Tibial nerve (tissue), 4 donors: ENCODE measurements around the gene CKAP4. TPM values are rescaled to one million over a fixed set of nuclear protein-coding genes. Genes with fewer than 3 reads are reported as not detected.

Source experiments
- DNase-seq, 2 donors: peaks; one replicate each; pipeline ENCODE4 v3.0.0-alpha.2; 2019; ENCODE audit warnings: low spot score in 2 of 2
- H3K27ac ChIP-seq, 4 donors: fragments of 200-600 bp; sonication (generic) in 3 of 4; one replicate each; pipeline ENCODE4 v1.5.1; 2017 to 2019; ENCODE audit warnings: mild to moderate bottlenecking in 1 of 4
- H3K27me3 ChIP-seq, 2 donors: fragments of 200-600 bp; sonication (generic) in 1 of 2; one replicate each; pipeline versions ENCODE4 v1.5.1 to v1.6.0; 2017 to 2019
- H3K36me3 ChIP-seq, 3 donors: fragments of 200-600 bp; sonication (generic); one replicate each; pipeline ENCODE4 v1.5.1; 2018 to 2019
- H3K4me1 ChIP-seq, 4 donors: fragments of 200-600 bp; sonication (generic) in 3 of 4; one replicate each; pipeline ENCODE4 v1.5.1; 2017 to 2019
- H3K4me3 ChIP-seq, 4 donors: fragments of 200-600 bp; sonication (generic) in 3 of 4; one replicate each; pipeline ENCODE4 v1.5.1; 2017 to 2019; ENCODE audit warnings: mild to moderate bottlenecking in 1 of 4, moderate library complexity in 1 of 4
- H3K9me3 ChIP-seq, 4 donors: fragments of 200-600 bp; sonication (generic) in 3 of 4; one replicate each; pipeline ENCODE4 v1.5.1; 2017 to 2019
- CTCF ChIP-seq, 5 experiments: fragments of 200-600 bp in 3 of 5; fragments of 450-650 bp in 2 of 5; sonication (generic) in 3 of 5; IDR thresholded peaks; one replicate each; pipeline ENCODE4 v1.5.1; 2016 to 2019; ENCODE audit warnings: antibody characterized with exemption in 5 of 5, mild to moderate bottlenecking in 3 of 5, moderate library complexity in 2 of 5
- EP300 ChIP-seq, 2 donors: sonication (generic); formaldehyde crosslinking; IDR thresholded peaks; one replicate each; pipeline ENCODE4 v1.6.1; 2017; ENCODE audit warnings: antibody characterized with exemption in 2 of 2, mild to moderate bottlenecking in 1 of 2
- POLR2A ChIP-seq, 2 donors: fragments of 450-650 bp; IDR thresholded peaks; one replicate each; pipeline ENCODE4 v1.6.1; 2017; ENCODE audit warnings: antibody characterized with exemption in 2 of 2, mild to moderate bottlenecking in 2 of 2, moderate library complexity in 2 of 2
- WGBS, 2 donors: methylation state at CpG; one replicate each; pipeline ENCODE4 v1.1.5; 2018; 5-methylcytosine and 5-hydroxymethylcytosine counted together
- total RNA-seq, 4 donors: library from RNA; depleted of rRNA; stranded (reverse); fragments of >200 nt; gene quantifications; one replicate each; pipeline ENCODE4 v1.1.0, GENCODE V29; 2016

The CKAP4 gene
- total RNA-seq, 4 donors from 2014 or later, result 29.9 to 49.5 (median 38.7) TPM

GRCh38 chr12:106256524-106256923 is 8.7 kb upstream of the CKAP4 start:
- H3K36me3 ChIP-seq, result no peaks in the 10 kb centered on the region
- H3K9me3 ChIP-seq, result no peaks in the 10 kb centered on the region
- H3K4me1 ChIP-seq, result peaks cover 0 to 3% (median 0%) of the 10 kb centered on the region in 4 donors
- no peak for DNase-seq
- no peak overlapping the region for H3K27ac ChIP-seq
- H3K27me3 ChIP-seq, result no peaks in the 10 kb centered on the region
- H3K4me3 ChIP-seq, result no peak overlapping the region
- TF ChIP-seq CTCF (IDR thresholded peaks at IDR 0.05) (no peak), EP300 (IDR thresholded peaks at IDR 0.05) (no peak), POLR2A (IDR thresholded peaks at IDR 0.05) (no peak)

- no peaks in the 10 kb centered on the region for H3K9me3 ChIP-seq
- no peaks in the 10 kb centered on the region for H3K36me3 ChIP-seq
- H3K4me1 ChIP-seq, result peaks cover 0 to 4% (median 0%) of the 10 kb centered on the region in 4 donors
- DNase-seq, result no peak
- 70 to 88% methylated on average over 5 of the region's 5 CpGs for WGBS, 2 donors
- no peaks in the 10 kb centered on the region for H3K27me3 ChIP-seq
- no peak for TF ChIP-seq POLR2A (IDR thresholded peaks at IDR 0.05)
- no peak for TF ChIP-seq EP300 (IDR thresholded peaks at IDR 0.05)
- TF ChIP-seq CTCF (IDR thresholded peaks at IDR 0.05), result no peak
- no peak overlapping the region for H3K4me3 ChIP-seq
- H3K27ac ChIP-seq, result no peak overlapping the region
Observed at GRCh38 chr12:106255952-106256351, 8.1 kb upstream of the CKAP4 start.

GRCh38 chr12:106255493-106255892 is 7.7 kb upstream of the CKAP4 start:
- Histone ChIP-seq H3K36me3 (no peaks in the 10 kb centered on the region), H3K9me3 (no peaks in the 10 kb centered on the region), H3K27ac (no peak overlapping the region), H3K27me3 (no peaks in the 10 kb centered on the region), H3K4me1 (peaks cover 0 to 4% (median 0%) of the 10 kb centered on the region in 4 donors), H3K4me3 (no peak overlapping the region)
- no peak for TF ChIP-seq EP300 (IDR thresholded peaks at IDR 0.05)
- TF ChIP-seq POLR2A (IDR thresholded peaks at IDR 0.05), result no peak
- no peak for TF ChIP-seq CTCF (IDR thresholded peaks at IDR 0.05)
- 89 to 91% methylated on average over 3 of the region's 3 CpGs for WGBS, 2 donors
- DNase-seq, result no peak

GRCh38 chr12:106254724-106255123 is 6.9 kb upstream of the CKAP4 start:
- Histone ChIP-seq H3K36me3 (no peaks in the 10 kb centered on the region), H3K4me1 (peaks cover 0 to 4% (median 0%) of the 10 kb centered on the region in 4 donors), H3K27ac (no peak overlapping the region), H3K4me3 (no peak overlapping the region), H3K27me3 (no peaks in the 10 kb centered on the region), H3K9me3 (no peaks in the 10 kb centered on the region)
- no peak for TF ChIP-seq POLR2A (IDR thresholded peaks at IDR 0.05)
- no peak for TF ChIP-seq CTCF (IDR thresholded peaks at IDR 0.05)
- no peak for TF ChIP-seq EP300 (IDR thresholded peaks at IDR 0.05)
- DNase-seq, result no peak
- 72 to 84% methylated on average over 3 of the region's 3 CpGs for WGBS, 2 donors

- Histone ChIP-seq H3K36me3 (no peaks in the 10 kb centered on the region), H3K27me3 (no peaks in the 10 kb centered on the region), H3K9me3 (no peaks in the 10 kb centered on the region), H3K4me1 (peaks cover 0 to 15% (median 5%) of the 10 kb centered on the region in 4 donors), H3K4me3 (no peak overlapping the region), H3K27ac (no peak overlapping the region)
- no peak for DNase-seq
- no peak for TF ChIP-seq POLR2A (IDR thresholded peaks at IDR 0.05)
- no peak for TF ChIP-seq EP300 (IDR thresholded peaks at IDR 0.05)
- no peak for TF ChIP-seq CTCF (IDR thresholded peaks at IDR 0.05)
- WGBS, 2 donors, result 57 to 61% methylated on average over 6 of the region's 6 CpGs
Observed at GRCh38 chr12:106251631-106252455, 4.0 kb upstream of the CKAP4 start.
